Tibial artery (tissue), 4 donors: ENCODE data around the gene KRT14.
"Not testable (repeated sequence)": the region's sequence is repeated elsewhere in the genome, so short reads cannot be mapped to it uniquely, and the experiment has no call there.

Experiments used
- DNase-seq, 2 donors: peaks; one replicate each; pipeline ENCODE4 v3.0.0-alpha.2; 2019
- H3K27ac ChIP-seq, 2 donors: fragments of 200-600 bp; sonication (generic) in 1 of 2; 1 replicate in 1 of 2; 2 replicates in 1 of 2; pipeline ENCODE4 v1.5.1; 2018 to 2019; ENCODE audit warnings: mild to moderate bottlenecking in 1 of 2
- H3K27me3 ChIP-seq, 2 donors: fragments of 200-600 bp; sonication (generic) in 1 of 2; one replicate each; pipeline versions ENCODE4 v1.5.1 to v1.6.0; 2016 to 2019
- H3K36me3 ChIP-seq, 3 donors: fragments of 200-600 bp; sonication (generic) in 2 of 3; one replicate each; pipeline ENCODE4 v1.5.1; 2016 to 2019; ENCODE audit warnings: mild to moderate bottlenecking in 2 of 3
- H3K4me1 ChIP-seq, 4 donors: fragments of 200-600 bp; sonication (generic) in 2 of 4; 1 replicate in 3 of 4; 2 replicates in 1 of 4; pipeline ENCODE4 v1.5.1; 2016 to 2019
- H3K4me3 ChIP-seq, 2 donors: fragments of 200-600 bp; sonication (generic) in 1 of 2; 1 replicate in 1 of 2; 2 replicates in 1 of 2; pipeline ENCODE4 v1.5.1; 2018 to 2019; ENCODE audit warnings: mild to moderate bottlenecking in 2 of 2
- H3K9me3 ChIP-seq, 3 donors: fragments of 200-600 bp; sonication (generic) in 1 of 3; one replicate each; pipeline ENCODE4 v1.5.1; 2016 to 2019
- CTCF ChIP-seq, 2 experiments: fragments of 200-600 bp in 1 of 2; fragments of 450-650 bp in 1 of 2; IDR thresholded peaks; one replicate each; pipeline ENCODE4 v1.5.1; 2017 to 2019; ENCODE audit warnings: antibody characterized with exemption in 2 of 2, mild to moderate bottlenecking in 1 of 2, moderate library complexity in 1 of 2
- intact Hi-C: fragments of 100-400 bp; cut with DNase I; formaldehyde crosslinking; loops from one replicate; pipeline ENCODE4 v1.15.0; 2023; ENCODE audit warnings: low total_unique reads

KRT14 gene

GRCh38 chr17:41631898-41632285, 45.2 kb upstream of the KRT14 start:
- intact Hi-C loops: no loop called here
- Histone ChIP-seq H3K4me3 (no peak overlapping the region), H3K9me3 (no peaks in the 10 kb centered on the region), H3K36me3 (no peaks in the 10 kb centered on the region), H3K4me1 (peaks cover 0 to 22% (median 10%) of the 10 kb centered on the region in 4 donors), H3K27ac (no peak overlapping the region), H3K27me3 (no peaks in the 10 kb centered on the region)
- no peak for DNase-seq
- no peak for TF ChIP-seq CTCF (IDR thresholded peaks at IDR 0.05)

GRCh38 chr17:41631025-41631897, 44.6 kb upstream of the KRT14 start:
- no peak for DNase-seq
- TF ChIP-seq CTCF (IDR thresholded peaks at IDR 0.05): no peak
- peaks cover 0 to 17% (median 10%) of the 10 kb centered on the region in 4 donors for H3K4me1 ChIP-seq
- H3K9me3 ChIP-seq: no peaks in the 10 kb centered on the region
- intact Hi-C loops: no loop called here
- H3K36me3 ChIP-seq: no peaks in the 10 kb centered on the region
- no peaks in the 10 kb centered on the region for H3K27me3 ChIP-seq
- H3K4me3 ChIP-seq: no peak overlapping the region
- H3K27ac ChIP-seq: no peak overlapping the region

- no peak for DNase-seq
- TF ChIP-seq CTCF (IDR thresholded peaks at IDR 0.05): no peak
- no peaks in the 10 kb centered on the region for H3K36me3 ChIP-seq
- H3K4me1 ChIP-seq: peaks cover 0 to 19% (median 10%) of the 10 kb centered on the region in 4 donors
- no peaks in the 10 kb centered on the region for H3K27me3 ChIP-seq
- intact Hi-C loops: no loop called here
- no peak overlapping the region for H3K27ac ChIP-seq
- no peaks in the 10 kb centered on the region for H3K9me3 ChIP-seq
- H3K4me3 ChIP-seq: no peak overlapping the region
These were observed 43.4 kb upstream of the KRT14 start for GRCh38 chr17:41629826-41630670.

GRCh38 chr17:41629316-41629715, 42.6 kb upstream of the KRT14 start:
- Histone ChIP-seq H3K36me3 (no peaks in the 10 kb centered on the region), H3K4me3 (no peak overlapping the region), H3K9me3 (no peaks in the 10 kb centered on the region), H3K27me3 (no peaks in the 10 kb centered on the region), H3K27ac (no peak overlapping the region), H3K4me1 (peaks cover 0 to 19% (median 7%) of the 10 kb centered on the region in 4 donors)
- TF ChIP-seq CTCF (IDR thresholded peaks at IDR 0.05): no peak
- DNase-seq: no peak
- intact Hi-C loops: no loop called here

- DNase-seq: not testable (repeated sequence)
These were observed 42.0 kb upstream of the KRT14 start for GRCh38 chr17:41628621-41629255.

GRCh38 chr17:41628073-41628370, 41.3 kb upstream of the KRT14 start:
- H3K4me3 ChIP-seq, H3K27me3 ChIP-seq, H3K36me3 ChIP-seq, H3K27ac ChIP-seq, intact Hi-C loops, DNase-seq, H3K9me3 ChIP-seq: not testable (repeated sequence)
- H3K4me1 ChIP-seq: peaks cover 0 to 21% (median 9%) of the 10 kb centered on the region in 4 donors

More at GRCh38 chr17:41628621-41629255, 42.0 kb upstream of the KRT14 start:
- H3K9me3 ChIP-seq, H3K4me3 ChIP-seq, H3K27me3 ChIP-seq, H3K27ac ChIP-seq, intact Hi-C loops, H3K36me3 ChIP-seq: not testable (repeated sequence)
- H3K4me1 ChIP-seq: peaks cover 0 to 21% (median 7%) of the 10 kb centered on the region in 4 donors
